IMR-90 (cell line): Measurements from ENCODE around the gene ATP1A2. TPM values are rescaled to one million over a fixed set of nuclear protein-coding genes. Genes with fewer than 3 reads are reported as not detected.

Experiments used
- ATAC-seq: fragments of 200-7000 bp; cut with Tn5 transposase; 2 replicates; pipeline ENCODE4 v1.9.1; 2020; ENCODE audit warnings: low read depth, mild to moderate bottlenecking, moderate library complexity
- BruUV-seq: library from RNA; stranded (reverse); fragments of 400-500 nt; replicated peaks from 2 replicates; lab custom pipeline; 2021; lab: Mats Ljungman, UMichigan
- CTCF ChIA-PET: fragments of 300-600 bp; formaldehyde crosslinking; extraction: SDS; loops from one replicate; lab custom pipeline; 2021; ENCODE audit warnings: antibody characterized with exemption; lab: Yijun Ruan, JAX
- POLR2A ChIA-PET: fragments of 300-600 bp; sonication (Branson Sonifier 250); formaldehyde crosslinking; loops from one replicate; lab custom pipeline; 2022; ENCODE audit warnings: antibody characterized with exemption; ENCODE audit not compliant: unreplicated experiment; lab: Charles Lee
- DNase-seq: peaks from one replicate; pipeline ENCODE4 v3.0.0; 2013
- H2AFZ ChIP-seq: replicated peaks from 2 replicates; pipeline ENCODE3; 2013; ENCODE audit warnings: low read length, mild to moderate bottlenecking; ENCODE audit not compliant: poor library complexity
- H2AK5ac ChIP-seq: 2 replicates; pipeline ENCODE4 v1.6.1; 2013; ENCODE audit warnings: low read depth, low read length, inconsistent platforms
- H2AK9ac ChIP-seq: replicated peaks from 2 replicates; pipeline ENCODE3; 2013; ENCODE audit warnings: mild to moderate bottlenecking, low read depth, low read length, moderate library complexity; ENCODE audit not compliant: poor library complexity
- H2BK120ac ChIP-seq: 2 replicates; pipeline ENCODE4 v1.6.1; 2013; ENCODE audit warnings: low read depth, low read length, inconsistent platforms
- H2BK15ac ChIP-seq: 3 replicates; pipeline ENCODE4 v1.6.1; 2013; ENCODE audit warnings: low read depth, low read length, inconsistent platforms
- H2BK20ac ChIP-seq: 2 replicates; pipeline ENCODE4 v1.6.1; 2013; ENCODE audit warnings: low read depth, mild to moderate bottlenecking, inconsistent platforms, low read length, moderate library complexity
- H2BK5ac ChIP-seq: 2 replicates; pipeline ENCODE4 v1.6.1; 2013; ENCODE audit warnings: mild to moderate bottlenecking, low read depth, low read length, inconsistent platforms; ENCODE audit not compliant: poor library complexity, severe bottlenecking
- H3K14ac ChIP-seq: replicated peaks from 2 replicates; pipeline ENCODE4 v1.6.1; 2013; ENCODE audit warnings: low read depth, low read length, inconsistent platforms
- H3K18ac ChIP-seq: 2 replicates; pipeline ENCODE4 v1.6.1; 2013; ENCODE audit warnings: low read depth, low read length, control low read depth
- H3K23ac ChIP-seq: 2 replicates; pipeline ENCODE4 v1.6.1; 2013; ENCODE audit warnings: low read depth, low read length, inconsistent platforms
- H3K27ac ChIP-seq: 2 replicates; pipeline ENCODE4 v1.5.1; 2013; ENCODE audit warnings: mild to moderate bottlenecking, control low read depth, low read length; ENCODE audit not compliant: insufficient read depth
- H3K27me3 ChIP-seq: 2 replicates; pipeline ENCODE4 v1.6.1; 2013; ENCODE audit warnings: low read length; ENCODE audit not compliant: control insufficient read depth, insufficient read depth
- H3K36me3 ChIP-seq: 2 replicates; pipeline ENCODE4 v1.6.1; 2013; ENCODE audit warnings: low read length, mixed read lengths; ENCODE audit not compliant: control insufficient read depth, insufficient read depth
- H3K4ac ChIP-seq: 2 replicates; pipeline ENCODE4 v1.6.1; 2013; ENCODE audit warnings: low read depth, low read length, inconsistent platforms
- H3K4me1 ChIP-seq: 2 replicates; pipeline ENCODE4 v1.6.1; 2013; ENCODE audit warnings: low read length, mixed read lengths; ENCODE audit not compliant: control insufficient read depth, insufficient read depth
- H3K4me2 ChIP-seq: 2 replicates; pipeline ENCODE4 v1.6.1; 2013; ENCODE audit warnings: low read depth, mild to moderate bottlenecking, control low read depth, low read length, moderate library complexity
- H3K4me3 ChIP-seq: 2 replicates; pipeline ENCODE4 v1.5.1; 2013; ENCODE audit warnings: low read depth, mild to moderate bottlenecking, control low read depth, low read length, moderate library complexity; ENCODE audit not compliant: insufficient read depth
- H3K56ac ChIP-seq: 2 replicates; pipeline ENCODE4 v1.6.1; 2013; ENCODE audit warnings: low read length, inconsistent platforms; ENCODE audit not compliant: insufficient read depth; ENCODE audit errors: extremely low read depth
- H3K79me1 ChIP-seq, 2 experiments: 2 replicates each; pipeline ENCODE4 v1.6.1; 2013; ENCODE audit warnings: low read length in 2 of 2, inconsistent platforms in 1 of 2, low read depth in 1 of 2
- H3K9ac ChIP-seq: 2 replicates; pipeline ENCODE4 v1.6.1; 2013; ENCODE audit warnings: low read depth, low read length, control low read depth
- H3K9me1 ChIP-seq: 2 replicates; pipeline ENCODE4 v1.6.1; 2013; ENCODE audit warnings: low read length, inconsistent platforms; ENCODE audit not compliant: insufficient read depth
- H3K9me3 ChIP-seq: 2 replicates; pipeline ENCODE4 v1.6.1; 2013; ENCODE audit warnings: low read length; ENCODE audit not compliant: control insufficient read depth, insufficient read depth
- H4K20me1 ChIP-seq: 2 replicates; pipeline ENCODE4 v1.6.1; 2013; ENCODE audit warnings: low read length, inconsistent platforms; ENCODE audit not compliant: insufficient read depth
- H4K5ac ChIP-seq: 2 replicates; pipeline ENCODE4 v1.6.1; 2013; ENCODE audit warnings: mild to moderate bottlenecking, low read depth, low read length, control low read depth
- H4K8ac ChIP-seq, 2 experiments: 2 replicates each; pipeline ENCODE4 v1.6.1; 2013; ENCODE audit warnings: low read depth in 2 of 2, low read length in 2 of 2, control low read depth in 1 of 2, inconsistent platforms in 1 of 2
- H4K91ac ChIP-seq: 2 replicates; pipeline ENCODE4 v1.6.1; 2013; ENCODE audit warnings: low read depth, low read length, inconsistent platforms; ENCODE audit not compliant: insufficient read depth
- BHLHE40 ChIP-seq: fragments of 150-350 bp; IDR thresholded peaks from 2 replicates; pipeline ENCODE4 v1.6.1; 2016; ENCODE audit warnings: mild to moderate bottlenecking, low read depth, low read length
- CEBPB ChIP-seq: IDR thresholded peaks from 2 replicates; pipeline ENCODE4 v1.6.1; 2012; ENCODE audit warnings: low read depth, low read length, improper control_type of control experiment
- CHD1 ChIP-seq: IDR thresholded peaks from 2 replicates; pipeline ENCODE4 v1.6.1; 2012; ENCODE audit warnings: low read depth, low read length, improper control_type of control experiment
- FOS ChIP-seq: fragments of 150-350 bp; IDR thresholded peaks from 2 replicates; pipeline ENCODE4 v1.6.1; 2016; ENCODE audit warnings: low read depth, low read length
- MAFK ChIP-seq: IDR thresholded peaks from 2 replicates; pipeline ENCODE4 v1.6.1; 2012; ENCODE audit warnings: low read depth, low read length, improper control_type of control experiment
- MAZ ChIP-seq: IDR thresholded peaks from 2 replicates; pipeline ENCODE4 v1.6.1; 2012; ENCODE audit warnings: low read depth, mild to moderate bottlenecking, low read length, improper control_type of control experiment, moderate library complexity, borderline replicate concordance
- MXI1 ChIP-seq: IDR thresholded peaks from 2 replicates; pipeline ENCODE4 v1.6.1; 2012; ENCODE audit warnings: low read depth, mild to moderate bottlenecking, low read length, moderate library complexity, borderline replicate concordance
- POLR2A ChIP-seq: IDR thresholded peaks from 2 replicates; pipeline ENCODE4 v1.6.1; 2012; ENCODE audit warnings: mild to moderate bottlenecking, low read depth, low read length
- RFX5 ChIP-seq: IDR thresholded peaks from 2 replicates; pipeline ENCODE4 v1.8.0; 2012; ENCODE audit warnings: low read depth, mild to moderate bottlenecking, low read length, moderate library complexity
- SMC3 ChIP-seq: fragments of 150-350 bp; IDR thresholded peaks from 2 replicates; pipeline ENCODE4 v1.6.1; 2016; ENCODE audit warnings: low read depth, mild to moderate bottlenecking, antibody characterized with exemption, low read length, moderate library complexity
- WGBS, 2 experiments: methylation state at CpG; one replicate each; pipeline versions ENCODE4 v1.1.5 to v1.1.7; 2013; ENCODE audit warnings: missing lambda C conversion rate in 2 of 2; ENCODE audit not compliant: insufficient read length in 1 of 2; ENCODE audit errors: extremely low coverage in 2 of 2; 5-methylcytosine and 5-hydroxymethylcytosine counted together
- dilution Hi-C: fragments of 300-500 bp; cut with HindIII; formaldehyde crosslinking; loops from one replicate; pipeline ENCODE4 v1.14.3; 2018; ENCODE audit warnings: low sequenced_read_pairs; ENCODE audit not compliant: unreplicated experiment
- in situ Hi-C: fragments of 300-500 bp; cut with MboI; formaldehyde crosslinking; loops from 3 replicates; pipeline ENCODE4 v1.14.3; 2019; ENCODE audit warnings: low sequenced_read_pairs, inconsistent platforms, mixed read lengths
- intact Hi-C: fragments of 100-400 bp; cut with micrococcal nuclease; formaldehyde crosslinking; loops from 2 replicates; pipeline ENCODE4 v1.10.0; 2022
- polyA plus RNA-seq, 3 experiments: library from polyadenylated mRNA; depleted of rRNA; stranded (reverse); fragments of >200 nt; gene quantifications; 2 replicates each; pipeline ENCODE4 v1.2.3, GENCODE V29; 2012; ENCODE audit warnings: low replicate concordance in 1 of 3
- total RNA-seq: library from RNA; depleted of rRNA; stranded (reverse); fragments of >200 nt; gene quantifications from 2 replicates; pipeline ENCODE4 v1.2.3, GENCODE V29; 2012
- TF ChIP-seq, protein P1 (sequence below): fragments of 150-350 bp; IDR thresholded peaks from 2 replicates; pipeline ENCODE4 v1.6.1; 2017; ENCODE audit warnings: mild to moderate bottlenecking, antibody characterized with exemption, low read length, low read depth

The ATP1A2 gene
- total and polyA plus RNA-seq, 2 of the 4 experiments (the other 2 are of a cell fraction), result under 0.01 to 0.15 TPM

DNA sequence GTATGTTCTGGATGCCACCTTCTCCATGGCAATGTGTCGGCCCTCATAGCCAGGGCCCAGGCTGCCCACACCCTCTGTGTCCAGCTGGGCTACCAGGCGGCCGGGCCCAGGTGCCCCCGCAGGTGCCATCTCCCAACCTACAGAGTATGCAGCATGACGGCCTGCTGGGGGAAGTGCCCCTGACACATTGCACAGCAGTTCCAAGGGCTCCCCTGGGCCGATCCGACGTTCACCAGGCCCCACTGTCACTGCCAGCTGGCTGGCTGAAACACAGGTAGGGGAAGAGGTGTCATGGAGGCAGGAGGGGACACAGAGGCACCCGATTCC, 22.5 kb upstream of the ATP1A2 start:
- H3K4ac ChIP-seq, result no peak overlapping the region
- TF ChIP-seq RFX5, result no peak
- TF ChIP-seq MAZ, result no peak
- TF ChIP-seq POLR2A, result no peak
- no peak for TF ChIP-seq MAFK
- TF ChIP-seq, protein P1, sequence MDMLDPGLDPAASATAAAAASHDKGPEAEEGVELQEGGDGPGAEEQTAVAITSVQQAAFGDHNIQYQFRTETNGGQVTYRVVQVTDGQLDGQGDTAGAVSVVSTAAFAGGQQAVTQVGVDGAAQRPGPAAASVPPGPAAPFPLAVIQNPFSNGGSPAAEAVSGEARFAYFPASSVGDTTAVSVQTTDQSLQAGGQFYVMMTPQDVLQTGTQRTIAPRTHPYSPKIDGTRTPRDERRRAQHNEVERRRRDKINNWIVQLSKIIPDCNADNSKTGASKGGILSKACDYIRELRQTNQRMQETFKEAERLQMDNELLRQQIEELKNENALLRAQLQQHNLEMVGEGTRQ, result no peak
- TF ChIP-seq CHD1, result no peak
- no peak for TF ChIP-seq FOS
- TF ChIP-seq MXI1, result no peak
- no peak for TF ChIP-seq CEBPB
- no peak for TF ChIP-seq BHLHE40
- no peak for TF ChIP-seq SMC3
- H4K8ac ChIP-seq, result no peak overlapping the region
- H3K9me1 ChIP-seq, result no peaks in the 10 kb centered on the region
- ChIA-PET CTCF (no interaction called here), POLR2A (no interaction called here)
- no peaks in the 10 kb centered on the region for H3K9me3 ChIP-seq
- in situ Hi-C loops, result loop anchor here (10.0 kb wide), 1 partner anchor 262 kb away; no protein-coding TSS in a partner anchor
- no peak overlapping the region for H3K18ac ChIP-seq
- no peak overlapping the region for H2BK5ac ChIP-seq
- H2BK15ac ChIP-seq, result no peak overlapping the region
- H3K27ac ChIP-seq, result no peak overlapping the region
- peaks cover 0 to 20% of the 10 kb centered on the region in 2 experiments; a peak in 3 of 4 replicates for H3K79me1 ChIP-seq
- H3K36me3 ChIP-seq, result peaks cover 8% of the 10 kb centered on the region
- WGBS, 2 experiments, result 89% methylated on average over 3 of the region's 9 CpGs; no CpG with 5 or more reads in 1 of the 2 experiments
- peaks cover 5% of the 10 kb centered on the region for H3K4me1 ChIP-seq
- H2AK5ac ChIP-seq, result no peak overlapping the region
- no peak overlapping the region for H3K4me3 ChIP-seq
- H2AFZ ChIP-seq, result no peak overlapping the region
- DNase-seq (no peak), ATAC-seq (no peak)
- H3K27me3 ChIP-seq, result no peaks in the 10 kb centered on the region
- H3K56ac ChIP-seq, result no peak overlapping the region
- H2BK20ac ChIP-seq, result no peak overlapping the region
- no peak overlapping the region for H4K5ac ChIP-seq
- H3K9ac ChIP-seq, result no peak overlapping the region
- H3K14ac ChIP-seq, result no peak overlapping the region
- H2AK9ac ChIP-seq, result no peak overlapping the region
- H4K20me1 ChIP-seq, result 0 out of 2 replicates have a peak, but pooled peaks cover 5% of the 10 kb centered on the region
- no peak overlapping the region for H3K4me2 ChIP-seq
- intact Hi-C loops, result no loop called here
- dilution Hi-C loops, result no loop called here
- H4K91ac ChIP-seq, result no peak overlapping the region
- BruUV-seq, result no TSS peak
- H2BK120ac ChIP-seq, result no peak overlapping the region
- H3K23ac ChIP-seq, result no peak overlapping the region
